ENCODE results near the gene PHACTR3.

DNA sequence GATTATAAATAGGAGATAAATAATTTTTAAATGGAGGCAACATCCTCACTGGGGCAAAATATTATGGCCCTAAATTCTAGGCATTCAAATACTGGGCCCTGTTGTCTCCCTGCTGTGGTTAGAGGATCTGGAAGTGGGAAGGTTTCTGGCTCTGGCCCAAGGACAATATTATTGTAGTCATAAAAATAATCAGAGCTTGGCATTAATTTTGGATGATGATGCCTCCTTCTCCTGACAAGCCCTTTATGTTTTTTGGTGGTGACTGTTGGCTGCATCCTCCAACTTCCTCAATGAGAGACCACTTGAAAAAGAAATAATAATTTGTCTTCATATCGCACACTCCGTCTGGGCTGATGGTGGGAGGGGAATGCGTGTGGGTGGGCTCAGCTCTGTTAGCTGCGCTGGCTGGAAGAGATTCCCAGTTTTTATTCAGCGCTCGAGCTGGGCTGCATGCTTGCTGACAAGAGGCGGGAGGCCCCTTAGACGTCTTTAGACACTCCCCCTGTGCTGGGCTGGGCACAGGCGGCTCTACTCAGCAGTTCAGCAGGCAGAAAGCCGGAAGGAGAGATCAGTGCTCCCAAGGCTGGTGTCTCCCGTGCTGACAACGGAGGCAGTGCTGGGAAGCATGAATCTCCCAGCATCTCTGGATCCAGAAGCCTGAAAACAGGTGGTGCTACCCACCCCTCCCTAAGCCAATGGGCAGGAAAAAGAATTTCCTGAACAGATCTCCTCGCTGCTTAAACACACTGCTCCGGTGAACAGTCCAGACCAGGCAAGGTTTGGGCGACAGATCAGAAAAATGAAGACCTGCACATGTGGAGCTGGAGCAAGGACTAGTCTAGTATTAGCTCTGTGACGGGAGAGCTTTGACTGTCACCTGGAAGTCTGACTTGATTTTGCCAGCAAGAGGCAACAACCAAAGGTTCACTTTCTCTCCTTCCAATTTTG lies 231.4 kb downstream of the PHACTR3 start:
- TF ChIP-seq, protein P1, sequence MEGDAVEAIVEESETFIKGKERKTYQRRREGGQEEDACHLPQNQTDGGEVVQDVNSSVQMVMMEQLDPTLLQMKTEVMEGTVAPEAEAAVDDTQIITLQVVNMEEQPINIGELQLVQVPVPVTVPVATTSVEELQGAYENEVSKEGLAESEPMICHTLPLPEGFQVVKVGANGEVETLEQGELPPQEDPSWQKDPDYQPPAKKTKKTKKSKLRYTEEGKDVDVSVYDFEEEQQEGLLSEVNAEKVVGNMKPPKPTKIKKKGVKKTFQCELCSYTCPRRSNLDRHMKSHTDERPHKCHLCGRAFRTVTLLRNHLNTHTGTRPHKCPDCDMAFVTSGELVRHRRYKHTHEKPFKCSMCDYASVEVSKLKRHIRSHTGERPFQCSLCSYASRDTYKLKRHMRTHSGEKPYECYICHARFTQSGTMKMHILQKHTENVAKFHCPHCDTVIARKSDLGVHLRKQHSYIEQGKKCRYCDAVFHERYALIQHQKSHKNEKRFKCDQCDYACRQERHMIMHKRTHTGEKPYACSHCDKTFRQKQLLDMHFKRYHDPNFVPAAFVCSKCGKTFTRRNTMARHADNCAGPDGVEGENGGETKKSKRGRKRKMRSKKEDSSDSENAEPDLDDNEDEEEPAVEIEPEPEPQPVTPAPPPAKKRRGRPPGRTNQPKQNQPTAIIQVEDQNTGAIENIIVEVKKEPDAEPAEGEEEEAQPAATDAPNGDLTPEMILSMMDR (conservative IDR thresholded peaks at IDR 0.05; ENCODE audit: low read depth, low read length) = no peak
- TF ChIP-seq EZH2phosphoT487 (IDR thresholded peaks at IDR 0.05; ENCODE audit: borderline replicate concordance, low read length) (no peak), EZH2 (IDR thresholded peaks at IDR 0.05; ENCODE audit: low read length, unreplicated experiment) (no peak)
